ENCODE results near the gene TNFAIP3. TPM values are rescaled to one million over a fixed set of nuclear protein-coding genes. Genes with fewer than 3 reads are reported as not detected.
A peak's percentile ranks its signal among the peaks of the same experiment; 100 is the strongest.

TNFAIP3 gene
- polyA plus RNA-seq, 6 donors from 2014 or later: 4.0 to 48.4 (median 33.8) TPM

- Mint-ChIP-seq H3K4me3 (no peak overlapping the region), H3K27ac (no peak overlapping the region), H3K27me3 (peaks cover 0 to 18% (median 0%) of the 10 kb centered on the region in 3 donors), H3K9me3 (no peaks in the 10 kb centered on the region), H3K4me1 (peaks cover 34 to 56% (median 54%) of the 10 kb centered on the region in 3 donors), H3K36me3 (no peaks in the 10 kb centered on the region)
- ATAC-seq (ENCODE audit: low read depth in 2 of 2) (no peak), DNase-seq (no peak)
Measured at GRCh38 chr6:137907170-137907569, 40.1 kb downstream of the TNFAIP3 start.

- DNase-seq (no peak), ATAC-seq (ENCODE audit: low read depth in 2 of 2) (no peak)
- H3K4me3 Mint-ChIP-seq: peak overlapping the region in 1 of 8 donors; percentile 1
- H3K27me3 Mint-ChIP-seq: peaks cover 0 to 18% (median 0%) of the 10 kb centered on the region in 3 donors
- peaks cover 0 to 4% of the 10 kb centered on the region in 2 donors for H3K36me3 Mint-ChIP-seq
- peaks cover 0 to 11% (median 4%) of the 10 kb centered on the region in 7 donors for H3K9me3 Mint-ChIP-seq
- H3K27ac Mint-ChIP-seq: peak overlapping the region in 4 of 6 donors; percentile 9 to 86 (median 31)
- peaks cover 36 to 58% (median 53%) of the 10 kb centered on the region in 3 donors for H3K4me1 Mint-ChIP-seq
Measured at GRCh38 chr6:137909533-137909932, 42.5 kb downstream of the TNFAIP3 start.

GRCh38 chr6:137910424-137910834 is 43.4 kb downstream of the TNFAIP3 start:
- DNase-seq (no peak), ATAC-seq (ENCODE audit: low read depth in 2 of 2) (no peak)
- H3K27ac Mint-ChIP-seq: peak overlapping the region in 1 of 6 donors; percentile 66
- H3K9me3 Mint-ChIP-seq: peaks cover 0 to 11% (median 4%) of the 10 kb centered on the region in 7 donors
- peaks cover 35 to 56% (median 54%) of the 10 kb centered on the region in 3 donors for H3K4me1 Mint-ChIP-seq
- peaks cover 0 to 18% (median 0%) of the 10 kb centered on the region in 3 donors for H3K27me3 Mint-ChIP-seq
- peak overlapping the region in 1 of 8 donors; percentile 26 for H3K4me3 Mint-ChIP-seq
- H3K36me3 Mint-ChIP-seq: peaks cover 0 to 4% of the 10 kb centered on the region in 2 donors

- H3K27ac Mint-ChIP-seq: peak overlapping the region in 3 of 6 donors; percentile 66 to 84 (median 77)
- ATAC-seq (ENCODE audit: low read depth in 2 of 2) (no peak), DNase-seq (no peak)
- peaks cover 0 to 18% (median 0%) of the 10 kb centered on the region in 3 donors for H3K27me3 Mint-ChIP-seq
- peak overlapping the region in 1 of 8 donors; percentile 58 for H3K4me3 Mint-ChIP-seq
- H3K9me3 Mint-ChIP-seq: peaks cover 0 to 11% (median 4%) of the 10 kb centered on the region in 7 donors
- H3K36me3 Mint-ChIP-seq: peaks cover 0 to 4% of the 10 kb centered on the region in 2 donors
- peaks cover 33 to 55% (median 54%) of the 10 kb centered on the region in 3 donors for H3K4me1 Mint-ChIP-seq
Measured at GRCh38 chr6:137910843-137911456, 43.9 kb downstream of the TNFAIP3 start.

GRCh38 chr6:137911675-137912191 is 44.7 kb downstream of the TNFAIP3 start:
- Mint-ChIP-seq H3K27ac (peak overlapping the region; percentile 4 to 85 (median 64)), H3K36me3 (peaks cover 0 to 4% of the 10 kb centered on the region in 2 donors), H3K4me3 (peak overlapping the region in 7 of 8 donors; percentile 31 to 66 (median 51)), H3K9me3 (peaks cover 0 to 11% (median 4%) of the 10 kb centered on the region in 7 donors), H3K27me3 (peaks cover 0 to 18% (median 0%) of the 10 kb centered on the region in 3 donors), H3K4me1 (peaks cover 33 to 55% (median 54%) of the 10 kb centered on the region in 3 donors)
- ATAC-seq (ENCODE audit: low read depth in 2 of 2) (peak; percentile 56 to 66), DNase-seq (no peak)

GRCh38 chr6:137912813-137913212 is 45.8 kb downstream of the TNFAIP3 start:
- Mint-ChIP-seq H3K4me1 (peaks cover 33 to 55% (median 54%) of the 10 kb centered on the region in 3 donors), H3K27me3 (peaks cover 0 to 18% (median 0%) of the 10 kb centered on the region in 3 donors), H3K4me3 (no peak overlapping the region), H3K9me3 (peaks cover 0 to 11% (median 4%) of the 10 kb centered on the region in 7 donors), H3K36me3 (peaks cover 0 to 4% of the 10 kb centered on the region in 2 donors), H3K27ac (peak overlapping the region in 1 of 6 donors; percentile 34)
- no peak for DNase-seq
- ATAC-seq (ENCODE audit: low read depth in 2 of 2): no peak

- H3K4me3 Mint-ChIP-seq: no peak overlapping the region
- H3K4me1 Mint-ChIP-seq: peaks cover 31 to 51% (median 51%) of the 10 kb centered on the region in 3 donors
Measured at GRCh38 chr6:137913434-137913833, 46.4 kb downstream of the TNFAIP3 start.

GRCh38 chr6:137913996-137914529 is 47.0 kb downstream of the TNFAIP3 start:
- peaks cover 27 to 47% (median 47%) of the 10 kb centered on the region in 3 donors for H3K4me1 Mint-ChIP-seq
- no peak overlapping the region for H3K27ac Mint-ChIP-seq
- H3K4me3 Mint-ChIP-seq: no peak overlapping the region
- ATAC-seq (ENCODE audit: low read depth in 2 of 2) (no peak), DNase-seq (no peak)
- peaks cover 0 to 17% (median 0%) of the 10 kb centered on the region in 3 donors for H3K27me3 Mint-ChIP-seq
- peaks cover 0 to 4% of the 10 kb centered on the region in 2 donors for H3K36me3 Mint-ChIP-seq
- H3K9me3 Mint-ChIP-seq: peaks cover 0 to 11% (median 4%) of the 10 kb centered on the region in 7 donors

More at GRCh38 chr6:137913434-137913833, 46.4 kb downstream of the TNFAIP3 start:
- H3K27ac Mint-ChIP-seq: no peak overlapping the region
- peaks cover 0 to 4% of the 10 kb centered on the region in 2 donors for H3K36me3 Mint-ChIP-seq
- peaks cover 0 to 11% (median 4%) of the 10 kb centered on the region in 7 donors for H3K9me3 Mint-ChIP-seq
- H3K27me3 Mint-ChIP-seq: peaks cover 0 to 18% (median 0%) of the 10 kb centered on the region in 3 donors
- DNase-seq: no peak
- no peak for ATAC-seq (ENCODE audit: low read depth in 2 of 2)

GRCh38 chr6:137914530-137915193 is 47.6 kb downstream of the TNFAIP3 start:
- no peak for DNase-seq
- Mint-ChIP-seq H3K9me3 (peaks cover 0 to 11% (median 4%) of the 10 kb centered on the region in 7 donors), H3K27ac (peak overlapping the region in 1 of 6 donors; percentile 61), H3K4me3 (peak overlapping the region in 1 of 8 donors; percentile 22), H3K36me3 (peaks cover 0 to 4% of the 10 kb centered on the region in 2 donors), H3K4me1 (peaks cover 24 to 44% (median 44%) of the 10 kb centered on the region in 3 donors), H3K27me3 (peaks cover 0 to 11% (median 0%) of the 10 kb centered on the region in 3 donors)
- peak; percentile 52 to 57 for ATAC-seq (ENCODE audit: low read depth in 2 of 2)

GRCh38 chr6:137915790-137916189 is 48.7 kb downstream of the TNFAIP3 start:
- H3K4me1 Mint-ChIP-seq: peaks cover 33 to 49% (median 45%) of the 10 kb centered on the region in 3 donors
- H3K4me3 Mint-ChIP-seq: no peak overlapping the region
- H3K36me3 Mint-ChIP-seq: peaks cover 0 to 4% of the 10 kb centered on the region in 2 donors
- ATAC-seq (ENCODE audit: low read depth in 2 of 2): no peak
- H3K27me3 Mint-ChIP-seq: peaks cover 0 to 8% (median 0%) of the 10 kb centered on the region in 3 donors
- H3K9me3 Mint-ChIP-seq: peaks cover 0 to 11% (median 4%) of the 10 kb centered on the region in 7 donors
- H3K27ac Mint-ChIP-seq: no peak overlapping the region
- DNase-seq: no peak

- H3K36me3 Mint-ChIP-seq: peaks cover 0 to 4% of the 10 kb centered on the region in 2 donors
- DNase-seq: no peak
- H3K4me3 Mint-ChIP-seq: no peak overlapping the region
- no peak for ATAC-seq (ENCODE audit: low read depth in 2 of 2)
- peaks cover 28 to 45% (median 37%) of the 10 kb centered on the region in 3 donors for H3K4me1 Mint-ChIP-seq
- H3K27me3 Mint-ChIP-seq: no peaks in the 10 kb centered on the region
- peak overlapping the region in 2 of 6 donors; percentile 29 to 43 for H3K27ac Mint-ChIP-seq
- peaks cover 0 to 11% (median 4%) of the 10 kb centered on the region in 7 donors for H3K9me3 Mint-ChIP-seq
Measured at GRCh38 chr6:137917551-137918325, 50.7 kb downstream of the TNFAIP3 start.

- Mint-ChIP-seq H3K27ac (peak overlapping the region in 2 of 6 donors; percentile 45 to 68), H3K9me3 (peaks cover 0 to under 1% (median 0%) of the 10 kb centered on the region in 7 donors), H3K4me3 (no peak overlapping the region), H3K36me3 (no peaks in the 10 kb centered on the region), H3K27me3 (no peaks in the 10 kb centered on the region), H3K4me1 (peaks cover 28 to 42% (median 33%) of the 10 kb centered on the region in 3 donors)
- DNase-seq (no peak), ATAC-seq (ENCODE audit: low read depth in 2 of 2) (no peak)
Measured at GRCh38 chr6:137919502-137919823, 52.4 kb downstream of the TNFAIP3 start.
